IgD-negative memory B cell (primary cell): ENCODE results near the gene BCKDHB. TPM values are rescaled to one million over a fixed set of nuclear protein-coding genes. Genes with fewer than 3 reads are reported as not detected.

Experiments
- H3K27ac Mint-ChIP-seq, 3 donors: one replicate each; pipeline ENCODE4 v1.8.0; 2020 to 2022; ENCODE audit warnings: mild to moderate bottlenecking in 3 of 3, mixed read lengths in 3 of 3, moderate library complexity in 1 of 3
- H3K27me3 Mint-ChIP-seq: one replicate; pipeline ENCODE4 v1.8.0; 2021; ENCODE audit warnings: mixed read lengths
- H3K36me3 Mint-ChIP-seq: one replicate; pipeline ENCODE4 v1.8.0; 2020; ENCODE audit warnings: mild to moderate bottlenecking, mixed read lengths
- H3K4me1 Mint-ChIP-seq, 3 donors: one replicate each; pipeline ENCODE4 v1.8.0; 2020 to 2022; ENCODE audit warnings: mixed read lengths in 3 of 3, mild to moderate bottlenecking in 1 of 3
- H3K4me3 Mint-ChIP-seq, 4 donors: one replicate each; pipeline ENCODE4 v1.8.0; 2020 to 2022; ENCODE audit warnings: mild to moderate bottlenecking in 4 of 4, mixed read lengths in 4 of 4, moderate library complexity in 3 of 4
- H3K9me3 Mint-ChIP-seq, 3 donors: one replicate each; pipeline ENCODE4 v1.8.0; 2020 to 2021; ENCODE audit warnings: mixed read lengths in 3 of 3, mild to moderate bottlenecking in 1 of 3
- polyA plus RNA-seq: library from polyadenylated mRNA; unstranded; fragments of 300-500 nt; fragmentation: Illumina TruSeq; gene quantifications from one replicate; pipeline ENCODE4 v1.2.3, GENCODE V29; 2021

Gene BCKDHB
- polyA plus RNA-seq, 1 donor from 2014 or later: 17.4 TPM

DNA sequence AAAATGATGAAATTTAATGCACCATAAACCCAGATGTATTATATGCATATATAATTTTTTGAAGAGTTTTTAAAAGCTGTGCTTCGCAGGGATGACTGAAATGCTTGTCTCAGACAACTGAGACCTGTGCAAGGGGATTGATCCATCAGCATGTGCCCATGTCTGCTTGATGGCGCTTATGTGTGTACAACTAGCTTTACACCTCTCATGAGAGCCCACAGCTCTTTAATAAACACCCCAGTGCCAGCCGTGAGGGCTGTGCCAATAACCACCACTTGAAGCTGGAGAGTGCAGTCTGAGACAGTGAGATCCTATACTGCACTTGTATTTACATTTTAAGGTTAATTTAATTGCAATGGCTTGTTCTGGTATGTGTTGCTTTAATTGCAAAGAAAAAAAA, 225.5 kb downstream of the BCKDHB start:
- peaks cover 0 to 1% (median 0%) of the 10 kb centered on the region in 3 donors for H3K4me1 Mint-ChIP-seq
- no peak overlapping the region for H3K27ac Mint-ChIP-seq
- no peak overlapping the region for H3K4me3 Mint-ChIP-seq
- H3K9me3 Mint-ChIP-seq: no peaks in the 10 kb centered on the region
- no peaks in the 10 kb centered on the region for H3K27me3 Mint-ChIP-seq
- H3K36me3 Mint-ChIP-seq: peaks cover 6% of the 10 kb centered on the region

DNA sequence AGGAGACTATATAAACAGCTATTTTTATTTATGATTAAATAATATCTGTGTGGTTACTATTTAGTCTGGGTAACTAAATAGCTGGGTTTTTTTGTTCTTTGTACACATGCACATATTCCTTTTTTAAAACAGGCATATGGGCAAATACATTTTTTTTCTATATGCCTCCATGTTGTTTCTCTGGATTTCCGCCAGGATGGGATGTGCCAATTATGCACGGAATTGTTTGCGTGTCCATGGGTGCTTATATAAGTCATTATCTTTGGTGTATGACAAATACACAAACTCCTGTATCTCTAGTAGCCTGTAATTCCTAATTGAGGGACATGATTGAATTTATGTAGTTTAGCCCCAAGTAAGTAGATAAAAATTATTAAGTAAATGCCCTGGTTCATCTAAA, 226.9 kb downstream of the BCKDHB start:
- H3K9me3 Mint-ChIP-seq: no peaks in the 10 kb centered on the region
- H3K36me3 Mint-ChIP-seq: peaks cover 6% of the 10 kb centered on the region
- no peaks in the 10 kb centered on the region for H3K27me3 Mint-ChIP-seq
- no peak overlapping the region for H3K27ac Mint-ChIP-seq
- no peak overlapping the region for H3K4me3 Mint-ChIP-seq
- peaks cover 0 to 1% (median 0%) of the 10 kb centered on the region in 3 donors for H3K4me1 Mint-ChIP-seq

- no peaks in the 10 kb centered on the region for H3K4me1 Mint-ChIP-seq
- no peak overlapping the region for H3K27ac Mint-ChIP-seq
- no peaks in the 10 kb centered on the region for H3K27me3 Mint-ChIP-seq
- no peaks in the 10 kb centered on the region for H3K36me3 Mint-ChIP-seq
- no peak overlapping the region for H3K4me3 Mint-ChIP-seq
- H3K9me3 Mint-ChIP-seq: no peaks in the 10 kb centered on the region
Observed at GRCh38 chr6:80335121-80335531, 228.7 kb downstream of the BCKDHB start.

DNA sequence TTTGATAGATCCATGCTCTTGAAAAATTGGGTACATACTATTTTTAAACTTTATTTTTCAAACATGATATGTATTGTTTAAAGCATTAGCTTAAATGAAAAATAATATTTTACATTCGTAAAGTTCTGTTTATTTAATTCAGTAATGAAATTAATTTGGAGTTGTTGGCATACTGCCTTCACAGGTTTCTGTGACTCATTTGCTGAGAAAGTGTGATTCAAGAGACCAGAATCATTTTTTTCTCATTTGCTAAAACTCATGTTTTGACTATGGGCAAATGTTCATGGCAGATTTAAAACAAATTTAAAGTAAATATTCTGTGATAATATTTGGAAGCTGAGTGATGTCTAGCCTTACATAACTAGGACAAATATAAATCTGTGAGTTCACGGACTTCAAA, 230.4 kb downstream of the BCKDHB start:
- no peaks in the 10 kb centered on the region for H3K9me3 Mint-ChIP-seq
- H3K4me3 Mint-ChIP-seq: no peak overlapping the region
- no peaks in the 10 kb centered on the region for H3K4me1 Mint-ChIP-seq

DNA sequence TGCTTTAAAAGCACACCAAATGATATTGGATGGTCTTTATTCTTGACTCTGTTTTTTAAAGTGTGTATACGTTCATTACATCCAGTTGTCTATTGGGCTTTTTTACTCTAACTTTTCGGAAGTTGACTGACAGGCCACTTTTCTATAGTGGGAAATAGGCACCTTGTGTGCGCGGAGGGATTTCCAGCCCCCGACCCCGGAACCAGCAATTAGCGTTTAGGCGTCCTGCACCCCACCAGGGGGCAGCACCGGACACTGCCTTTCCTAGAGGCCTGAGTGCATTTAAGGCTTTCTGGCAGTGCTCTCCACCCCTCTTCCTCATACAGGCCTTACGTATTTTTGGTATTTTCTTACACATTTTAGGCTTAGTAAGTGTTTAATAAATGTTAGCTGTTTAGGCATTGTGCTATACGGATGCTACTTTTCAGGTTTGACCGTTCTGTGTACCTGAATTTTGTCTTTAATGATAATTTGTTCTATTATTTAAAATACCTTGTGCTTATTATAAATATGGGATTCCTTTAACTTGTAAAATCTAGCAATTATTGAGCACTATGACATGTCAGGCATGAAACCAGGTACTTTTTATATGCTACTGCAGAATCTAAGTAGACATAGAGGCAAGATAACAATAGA, 231.8 kb downstream of the BCKDHB start:
- H3K9me3 Mint-ChIP-seq: no peaks in the 10 kb centered on the region
- no peaks in the 10 kb centered on the region for H3K4me1 Mint-ChIP-seq
- H3K36me3 Mint-ChIP-seq: no peaks in the 10 kb centered on the region
- no peak overlapping the region for H3K4me3 Mint-ChIP-seq
- H3K27me3 Mint-ChIP-seq: no peaks in the 10 kb centered on the region
- no peak overlapping the region for H3K27ac Mint-ChIP-seq

More for the DNA sequence above, 230.4 kb downstream of the BCKDHB start:
- no peaks in the 10 kb centered on the region for H3K36me3 Mint-ChIP-seq
- H3K27ac Mint-ChIP-seq: no peak overlapping the region
- no peaks in the 10 kb centered on the region for H3K27me3 Mint-ChIP-seq

GRCh38 chr6:80339421-80339820, 232.9 kb downstream of the BCKDHB start:
- Mint-ChIP-seq H3K27me3 (no peaks in the 10 kb centered on the region), H3K27ac (no peak overlapping the region), H3K36me3 (no peaks in the 10 kb centered on the region), H3K4me1 (no peaks in the 10 kb centered on the region), H3K4me3 (no peak overlapping the region), H3K9me3 (no peaks in the 10 kb centered on the region)

GRCh38 chr6:80340280-80340679, 233.8 kb downstream of the BCKDHB start:
- H3K9me3 Mint-ChIP-seq: no peaks in the 10 kb centered on the region
- no peak overlapping the region for H3K27ac Mint-ChIP-seq
- no peaks in the 10 kb centered on the region for H3K36me3 Mint-ChIP-seq
- no peaks in the 10 kb centered on the region for H3K27me3 Mint-ChIP-seq
- H3K4me3 Mint-ChIP-seq: no peak overlapping the region
- no peaks in the 10 kb centered on the region for H3K4me1 Mint-ChIP-seq

DNA sequence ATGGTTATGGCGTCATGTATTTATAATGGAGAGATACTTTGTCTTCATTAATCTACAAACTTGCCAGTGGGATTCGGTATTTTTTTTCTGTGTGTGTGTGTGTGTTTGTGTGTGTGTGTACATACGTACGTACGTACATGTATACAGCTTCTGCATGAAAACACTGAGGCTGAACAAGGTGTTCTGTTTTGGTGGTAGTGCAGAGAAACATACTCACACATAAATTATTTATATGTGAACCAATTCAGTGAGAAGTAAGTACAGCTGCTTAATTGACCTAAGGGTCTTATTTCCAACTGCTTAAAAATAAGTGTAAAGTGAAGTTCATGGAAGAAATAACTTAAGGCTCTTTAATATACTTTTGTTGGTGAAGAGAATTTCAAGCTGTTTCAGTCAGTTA, 234.2 kb downstream of the BCKDHB start:
- Mint-ChIP-seq H3K27me3 (no peaks in the 10 kb centered on the region), H3K9me3 (peaks cover 0 to 2% (median 0%) of the 10 kb centered on the region in 3 donors), H3K27ac (no peak overlapping the region), H3K36me3 (no peaks in the 10 kb centered on the region), H3K4me3 (no peak overlapping the region), H3K4me1 (no peaks in the 10 kb centered on the region)

DNA sequence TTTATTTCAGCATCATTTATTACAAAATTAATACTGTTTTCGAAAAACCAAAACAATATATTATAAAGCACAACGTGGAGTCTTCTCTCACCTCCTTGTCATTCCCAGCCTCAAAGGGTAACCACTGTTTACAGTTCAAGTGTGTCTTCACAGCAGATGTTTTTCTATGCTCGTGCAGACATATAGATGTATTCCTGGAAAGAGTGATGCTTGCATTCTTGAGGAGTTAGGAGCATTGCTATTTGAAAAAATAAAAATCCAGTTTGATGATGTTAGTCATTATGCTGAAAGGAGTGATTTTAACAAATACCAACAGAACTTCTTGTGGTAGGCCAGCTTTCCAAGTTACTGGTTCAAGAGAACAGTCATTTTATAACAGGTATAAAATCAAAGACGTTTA, 234.9 kb downstream of the BCKDHB start:
- Mint-ChIP-seq H3K4me3 (no peak overlapping the region), H3K36me3 (no peaks in the 10 kb centered on the region), H3K27ac (no peak overlapping the region), H3K9me3 (peaks cover 0 to 2% (median 0%) of the 10 kb centered on the region in 3 donors), H3K4me1 (no peaks in the 10 kb centered on the region), H3K27me3 (no peaks in the 10 kb centered on the region)

DNA sequence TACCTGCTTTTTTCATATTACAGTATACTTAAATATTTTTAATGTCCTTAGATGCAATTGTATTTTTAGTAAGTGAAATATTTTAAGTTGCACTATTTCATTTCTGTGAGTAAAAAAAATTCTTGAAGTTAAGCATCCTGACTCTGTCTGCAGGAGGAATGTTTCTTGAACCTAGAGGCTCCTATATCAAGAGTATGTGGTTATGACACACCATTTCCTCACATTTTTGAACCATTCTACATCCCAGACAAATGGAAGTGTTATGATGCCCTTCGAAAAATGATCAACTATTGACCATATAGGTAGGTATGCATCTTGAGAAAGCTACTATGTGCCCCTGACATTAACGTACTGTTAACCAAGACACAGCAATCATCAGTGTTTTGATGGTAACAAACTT, 237.0 kb downstream of the BCKDHB start:
- Mint-ChIP-seq H3K27me3 (no peaks in the 10 kb centered on the region), H3K36me3 (peaks cover 2% of the 10 kb centered on the region), H3K4me1 (no peaks in the 10 kb centered on the region), H3K4me3 (no peak overlapping the region), H3K9me3 (peaks cover 0 to 2% (median 0%) of the 10 kb centered on the region in 3 donors), H3K27ac (no peak overlapping the region)

GRCh38 chr6:80347101-80347500, 240.6 kb downstream of the BCKDHB start:
- Mint-ChIP-seq H3K9me3 (peaks cover 0 to 2% (median 0%) of the 10 kb centered on the region in 3 donors), H3K27ac (no peak overlapping the region)

GRCh38 chr6:80348263-80348662, 241.8 kb downstream of the BCKDHB start:
- H3K9me3 Mint-ChIP-seq: peaks cover 0 to 2% (median 0%) of the 10 kb centered on the region in 3 donors
- H3K27me3 Mint-ChIP-seq: no peaks in the 10 kb centered on the region
- no peak overlapping the region for H3K4me3 Mint-ChIP-seq
- no peaks in the 10 kb centered on the region for H3K4me1 Mint-ChIP-seq
- H3K27ac Mint-ChIP-seq: no peak overlapping the region
- peaks cover 4% of the 10 kb centered on the region for H3K36me3 Mint-ChIP-seq

More at GRCh38 chr6:80347101-80347500, 240.6 kb downstream of the BCKDHB start:
- no peak overlapping the region for H3K4me3 Mint-ChIP-seq
- H3K27me3 Mint-ChIP-seq: no peaks in the 10 kb centered on the region
- H3K36me3 Mint-ChIP-seq: peaks cover 4% of the 10 kb centered on the region
- no peaks in the 10 kb centered on the region for H3K4me1 Mint-ChIP-seq

- no peak overlapping the region for H3K4me3 Mint-ChIP-seq
- no peaks in the 10 kb centered on the region for H3K9me3 Mint-ChIP-seq
- peak overlapping the region in 1 of 3 donors; percentile 22 for H3K27ac Mint-ChIP-seq
- H3K27me3 Mint-ChIP-seq: no peaks in the 10 kb centered on the region
- H3K36me3 Mint-ChIP-seq: peaks cover 10% of the 10 kb centered on the region
- no peaks in the 10 kb centered on the region for H3K4me1 Mint-ChIP-seq
Observed at GRCh38 chr6:80356000-80356399, 249.5 kb downstream of the BCKDHB start.

DNA sequence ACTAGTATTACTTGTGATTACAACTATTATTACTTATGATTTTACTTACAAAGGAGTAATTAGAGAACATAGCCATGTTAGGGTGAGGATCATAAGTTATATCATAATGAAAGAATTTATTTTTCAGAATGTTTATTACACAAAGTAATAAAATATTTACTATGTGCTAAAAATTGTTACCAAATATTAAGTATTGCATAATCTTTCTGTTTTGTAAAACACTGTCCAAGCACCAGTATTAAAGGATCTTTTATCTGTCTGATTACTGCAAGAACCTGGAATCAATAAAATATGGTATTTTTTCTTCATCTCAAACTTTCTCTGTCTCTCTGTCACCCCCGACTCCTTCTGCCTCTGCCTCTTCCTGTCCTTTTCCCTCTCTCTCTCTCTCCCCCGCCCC, 250.1 kb downstream of the BCKDHB start:
- H3K36me3 Mint-ChIP-seq: peaks cover 10% of the 10 kb centered on the region
- no peaks in the 10 kb centered on the region for H3K4me1 Mint-ChIP-seq
- no peaks in the 10 kb centered on the region for H3K27me3 Mint-ChIP-seq
- no peaks in the 10 kb centered on the region for H3K9me3 Mint-ChIP-seq
- H3K4me3 Mint-ChIP-seq: no peak overlapping the region
- no peak overlapping the region for H3K27ac Mint-ChIP-seq

GRCh38 chr6:80357081-80357480, 250.6 kb downstream of the BCKDHB start:
- H3K36me3 Mint-ChIP-seq: peaks cover 10% of the 10 kb centered on the region
- no peaks in the 10 kb centered on the region for H3K9me3 Mint-ChIP-seq
- H3K27ac Mint-ChIP-seq: no peak overlapping the region
- H3K27me3 Mint-ChIP-seq: no peaks in the 10 kb centered on the region
- H3K4me3 Mint-ChIP-seq: no peak overlapping the region
- H3K4me1 Mint-ChIP-seq: no peaks in the 10 kb centered on the region

DNA sequence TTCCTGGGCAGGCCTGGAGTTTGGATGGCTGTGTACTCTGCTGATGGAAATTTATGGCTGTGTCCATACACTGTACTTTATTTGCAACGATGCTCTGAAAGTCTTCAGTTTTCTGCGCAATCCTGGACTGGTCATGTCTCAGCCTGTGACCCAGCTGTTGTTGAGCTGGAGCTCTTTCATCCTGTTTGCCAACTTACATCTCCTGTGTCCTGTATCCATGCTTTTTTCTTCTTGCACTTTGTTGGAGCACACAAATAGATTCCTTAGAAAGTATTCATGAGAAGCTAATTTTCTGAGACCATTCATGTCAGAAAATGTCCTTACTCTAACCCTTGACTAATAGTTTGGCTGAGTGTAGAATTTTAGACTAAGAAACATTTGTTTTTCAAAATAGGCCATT, 251.2 kb downstream of the BCKDHB start:
- no peaks in the 10 kb centered on the region for H3K27me3 Mint-ChIP-seq
- no peak overlapping the region for H3K4me3 Mint-ChIP-seq
- H3K9me3 Mint-ChIP-seq: no peaks in the 10 kb centered on the region
- H3K27ac Mint-ChIP-seq: no peak overlapping the region
- no peaks in the 10 kb centered on the region for H3K4me1 Mint-ChIP-seq
- peaks cover 10% of the 10 kb centered on the region for H3K36me3 Mint-ChIP-seq
